Measurements from ENCODE around the gene COL23A1. TPM values are rescaled to one million over a fixed set of nuclear protein-coding genes. Genes with fewer than 3 reads are reported as not detected.

COL23A1 gene
- total and polyA plus RNA-seq, 2 donors (not counting 1 experiment from before 2014, with no cell fraction given): not detected

- no peaks in the 10 kb centered on the region for H3K79me2 ChIP-seq (ENCODE audit: control insufficient read depth, insufficient read depth, low read length)
- H3K27ac ChIP-seq (ENCODE audit: insufficient read depth, low read length): no peak overlapping the region
- TF ChIP-seq EZH2 (IDR thresholded peaks at IDR 0.05; ENCODE audit: low read length, missing control alignments) (no peak), CTCF (conservative IDR thresholded peaks at IDR 0.05 in 1 of 2, IDR thresholded peaks at IDR 0.05 in 1 of 2; ENCODE audit: low read depth in 1 of 2, low read length in 2 of 2) (no peak)
- H3K4me3 ChIP-seq (replicated peaks in 1 of 4; ENCODE audit: control extremely low read depth in 1 of 4, insufficient read depth in 1 of 4, low read depth in 3 of 4, low read length in 4 of 4): no peak overlapping the region
- H3K36me3 ChIP-seq (ENCODE audit: control insufficient read depth, insufficient read depth, low read length): no peaks in the 10 kb centered on the region
- no peak overlapping the region for H2AFZ ChIP-seq (ENCODE audit: low read length)
- no peaks in the 10 kb centered on the region for H3K4me1 ChIP-seq (ENCODE audit: control insufficient read depth, extremely low read depth, insufficient read depth, low read length)
- no peak overlapping the region for H3K4me2 ChIP-seq (ENCODE audit: extremely low read depth, insufficient read depth, low read length)
- no peaks in the 10 kb centered on the region for H3K9me3 ChIP-seq (ENCODE audit: control insufficient read depth, insufficient read depth, low read depth, low read length)
- H4K20me1 ChIP-seq (ENCODE audit: control insufficient read depth, extremely low read depth, insufficient read depth, low read length): no peaks in the 10 kb centered on the region
- DNase-seq (ENCODE audit: low read depth in 2 of 2): no peak
- no peaks in the 10 kb centered on the region for H3K27me3 ChIP-seq (ENCODE audit: control insufficient read depth, insufficient read depth, low read length)
- H3K9ac ChIP-seq (ENCODE audit: insufficient read depth, low read length): no peak overlapping the region
Measured at GRCh38 chr5:178545176-178545575, 45.0 kb downstream of the COL23A1 start.

- H3K9ac ChIP-seq (ENCODE audit: insufficient read depth, low read length): no peak overlapping the region
- H3K36me3 ChIP-seq (ENCODE audit: control insufficient read depth, insufficient read depth, low read length): no peaks in the 10 kb centered on the region
- H4K20me1 ChIP-seq (ENCODE audit: control insufficient read depth, extremely low read depth, insufficient read depth, low read length): no peaks in the 10 kb centered on the region
- no peaks in the 10 kb centered on the region for H3K79me2 ChIP-seq (ENCODE audit: control insufficient read depth, insufficient read depth, low read length)
- TF ChIP-seq EZH2 (IDR thresholded peaks at IDR 0.05; ENCODE audit: low read length, missing control alignments): no peak
- H3K4me2 ChIP-seq (ENCODE audit: extremely low read depth, insufficient read depth, low read length): no peak overlapping the region
- no peak overlapping the region for H3K27ac ChIP-seq (ENCODE audit: insufficient read depth, low read length)
- H3K27me3 ChIP-seq (ENCODE audit: control insufficient read depth, insufficient read depth, low read length): no peaks in the 10 kb centered on the region
- H3K9me3 ChIP-seq (ENCODE audit: control insufficient read depth, insufficient read depth, low read depth, low read length): no peaks in the 10 kb centered on the region
- no peak overlapping the region for H3K4me3 ChIP-seq (replicated peaks in 1 of 4; ENCODE audit: control extremely low read depth in 1 of 4, insufficient read depth in 1 of 4, low read depth in 3 of 4, low read length in 4 of 4)
- H2AFZ ChIP-seq (ENCODE audit: low read length): no peak overlapping the region
- no peak for DNase-seq (ENCODE audit: low read depth in 2 of 2)
- H3K4me1 ChIP-seq (ENCODE audit: control insufficient read depth, extremely low read depth, insufficient read depth, low read length): no peaks in the 10 kb centered on the region
Measured at GRCh38 chr5:178544166-178544834, 45.9 kb downstream of the COL23A1 start.

GRCh38 chr5:178542455-178542854 is 47.7 kb downstream of the COL23A1 start:
- TF ChIP-seq CTCF (conservative IDR thresholded peaks at IDR 0.05 in 1 of 2, IDR thresholded peaks at IDR 0.05 in 1 of 2; ENCODE audit: low read depth in 1 of 2, low read length in 2 of 2) (no peak), EZH2 (IDR thresholded peaks at IDR 0.05; ENCODE audit: low read length, missing control alignments) (no peak)
- H3K79me2 ChIP-seq (ENCODE audit: control insufficient read depth, insufficient read depth, low read length): no peaks in the 10 kb centered on the region
- DNase-seq (ENCODE audit: low read depth in 2 of 2): peak in 1 of 2 donors; percentile 56
- H3K9me3 ChIP-seq (ENCODE audit: control insufficient read depth, insufficient read depth, low read depth, low read length): no peaks in the 10 kb centered on the region
- H3K36me3 ChIP-seq (ENCODE audit: control insufficient read depth, insufficient read depth, low read length): no peaks in the 10 kb centered on the region
- H4K20me1 ChIP-seq (ENCODE audit: control insufficient read depth, extremely low read depth, insufficient read depth, low read length): no peaks in the 10 kb centered on the region
- H3K9ac ChIP-seq (ENCODE audit: insufficient read depth, low read length): no peak overlapping the region
- no peak overlapping the region for H3K4me2 ChIP-seq (ENCODE audit: extremely low read depth, insufficient read depth, low read length)
- H2AFZ ChIP-seq (ENCODE audit: low read length): no peak overlapping the region
- H3K4me3 ChIP-seq (replicated peaks in 1 of 4; ENCODE audit: control extremely low read depth in 1 of 4, insufficient read depth in 1 of 4, low read depth in 3 of 4, low read length in 4 of 4): no peak overlapping the region
- no peak overlapping the region for H3K27ac ChIP-seq (ENCODE audit: insufficient read depth, low read length)
- no peaks in the 10 kb centered on the region for H3K4me1 ChIP-seq (ENCODE audit: control insufficient read depth, extremely low read depth, insufficient read depth, low read length)
- H3K27me3 ChIP-seq (ENCODE audit: control insufficient read depth, insufficient read depth, low read length): no peaks in the 10 kb centered on the region

All from fibroblast of lung (primary cell).